Choroid plexus epithelial cell (primary cell): ENCODE results near the gene TAS2R5.
"Not testable (repeated sequence)": the region's sequence is repeated elsewhere in the genome, so short reads cannot be mapped to it uniquely, and the experiment has no call there.

ENCODE experiments used
- DNase-seq: peaks from one replicate; pipeline ENCODE4 v3.0.0-alpha.2; 2010; ENCODE audit warnings: low read depth
- H3K4me3 ChIP-seq: 2 replicates; pipeline ENCODE4 v1.5.1; 2011; ENCODE audit warnings: low read depth, mild to moderate bottlenecking, control low read depth, low read length, moderate library complexity
- CTCF ChIP-seq: conservative IDR thresholded peaks from 2 replicates; pipeline ENCODE4 v1.5.1; 2011; ENCODE audit warnings: low read depth, mild to moderate bottlenecking, control low read depth, inconsistent platforms, low read length, moderate library complexity

The TAS2R5 gene

GRCh38 chr7:141776374-141776773 lies 13.6 kb upstream of the TAS2R5 start, which contains the start of gene TAS2R4:
Gene TAS2R4 (plus strand): TSS chr7:141776674. CDS start chr7:141778489, 1,815 bp downstream.
- no peak for TF ChIP-seq CTCF
- DNase-seq = no peak
- no peak within 1 kb of the TSS for H3K4me3 ChIP-seq

- TF ChIP-seq CTCF = peak; percentile 81
- no peak overlapping the region for H3K4me3 ChIP-seq
- DNase-seq = peak; percentile 78
These were observed 4.1 kb upstream of the TAS2R5 start for GRCh38 chr7:141785706-141786552.

- DNase-seq = no peak
- no peak for TF ChIP-seq CTCF
- no peak overlapping the region for H3K4me3 ChIP-seq
These were observed 1.7 kb upstream of the TAS2R5 start for GRCh38 chr7:141788296-141788695.

GRCh38 chr7:141792526-141792925 lies 2.5 kb downstream of the TAS2R5 start:
- H3K4me3 ChIP-seq = no peak overlapping the region
- no peak for TF ChIP-seq CTCF
- DNase-seq = no peak

DNA sequence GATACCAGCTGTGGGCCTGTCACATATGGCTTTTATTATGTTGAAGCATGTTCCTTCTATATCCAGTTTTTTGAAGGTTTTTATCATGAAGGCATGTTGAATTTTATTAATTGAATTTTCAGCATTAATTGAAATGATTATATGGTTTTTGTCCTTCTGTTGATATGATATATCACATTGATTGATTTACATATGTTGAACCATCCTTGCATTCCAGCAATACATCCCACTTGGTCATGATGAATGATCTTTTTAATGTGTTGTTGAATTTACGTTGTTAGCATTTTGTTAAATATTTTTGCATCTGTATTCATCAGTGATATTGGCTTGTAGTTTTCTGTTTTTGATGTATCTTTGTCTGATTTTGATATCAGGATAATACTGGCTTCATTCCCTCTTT lies 30.1 kb downstream of the TAS2R5 start:
- TF ChIP-seq CTCF = no peak
- peak; percentile 2 for DNase-seq
- no peak overlapping the region for H3K4me3 ChIP-seq

DNA sequence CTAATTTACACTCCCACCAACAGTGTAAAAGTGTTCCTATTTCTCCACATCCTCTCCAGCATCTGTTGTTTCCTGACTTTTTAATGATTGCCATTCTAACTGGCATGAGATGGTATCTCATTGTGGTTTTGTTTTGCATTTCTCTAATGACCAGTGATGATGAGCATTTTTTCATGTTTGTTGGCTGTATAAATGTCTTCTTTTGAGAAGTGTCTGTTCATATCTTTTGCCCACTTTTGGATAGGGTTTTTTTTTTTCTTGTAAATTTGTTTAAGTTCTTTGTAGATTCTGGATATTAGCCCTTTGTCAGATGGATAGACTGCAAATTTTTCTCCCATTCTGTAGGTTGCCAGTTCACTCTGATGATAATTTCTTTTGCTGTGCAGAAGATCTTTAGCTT lies 32.4 kb downstream of the TAS2R5 start:
- not testable (repeated sequence) for DNase-seq, H3K4me3 ChIP-seq

- no peak overlapping the region for H3K4me3 ChIP-seq
- no peak for DNase-seq
- TF ChIP-seq CTCF = no peak
These were observed 47.7 kb downstream of the TAS2R5 start for GRCh38 chr7:141837683-141838082.
